ENCODE data around the gene MLLT6.
A peak's percentile ranks its signal among the peaks of the same experiment; 100 is the strongest.

MLLT6 gene

GRCh38 chr17:38729368-38729885 is 24.4 kb downstream of the MLLT6 start:
- no peak for DNase-seq

GRCh38 chr17:38729886-38730525 is 24.9 kb downstream of the MLLT6 start, which contains the start of gene CISD3:
Gene CISD3, plus strand, starts transcription at chr17:38730341. Its CDS starts 18 bp downstream, at chr17:38730359.
- peak; percentile 87 for DNase-seq

GRCh38 chr17:38730526-38731379 is 25.7 kb downstream of the MLLT6 start:
- DNase-seq = peak; percentile 73

GRCh38 chr17:38731526-38732294 is 26.6 kb downstream of the MLLT6 start:
- no peak for DNase-seq

- DNase-seq = no peak
Observed at GRCh38 chr17:38732376-38733281, 27.6 kb downstream of the MLLT6 start.

GRCh38 chr17:38733282-38733981 is 28.4 kb downstream of the MLLT6 start:
- no peak for DNase-seq

GRCh38 chr17:38733982-38734973 is 29.2 kb downstream of the MLLT6 start:
- no peak for DNase-seq

- DNase-seq = peak; percentile 88
Observed at GRCh38 chr17:38735161-38735997, 30.3 kb downstream of the MLLT6 start.

GRCh38 chr17:38738007-38738662 is 33.1 kb downstream of the MLLT6 start:
- DNase-seq = no peak

GRCh38 chr17:38738686-38739085 is 33.6 kb downstream of the MLLT6 start:
- no peak for DNase-seq

GRCh38 chr17:38739305-38739704 is 34.2 kb downstream of the MLLT6 start:
- no peak for DNase-seq

GRCh38 chr17:38740044-38740443 is 35.0 kb downstream of the MLLT6 start:
- no peak for DNase-seq

GRCh38 chr17:38740806-38741205 is 35.7 kb downstream of the MLLT6 start:
- DNase-seq = no peak

GRCh38 chr17:38741461-38741860 is 36.4 kb downstream of the MLLT6 start:
- DNase-seq = no peak

GRCh38 chr17:38741921-38742410 is 36.9 kb downstream of the MLLT6 start:
- DNase-seq = no peak

- peak; percentile 98 for DNase-seq
Observed at GRCh38 chr17:38742411-38743308, 37.6 kb downstream of the MLLT6 start.

GRCh38 chr17:38743556-38744171 is 38.6 kb downstream of the MLLT6 start:
- DNase-seq = no peak
